GM18868 (cell line): ENCODE results near the gene CHCHD3.

Experiments used
- ATAC-seq: cut with Tn5 transposase; IDR thresholded peaks from one replicate; pipeline ENCODE4 v1.9.1; 2021; ENCODE audit warnings: mild to moderate bottlenecking, moderate library complexity; ENCODE audit not compliant: unreplicated experiment

Gene CHCHD3

DNA sequence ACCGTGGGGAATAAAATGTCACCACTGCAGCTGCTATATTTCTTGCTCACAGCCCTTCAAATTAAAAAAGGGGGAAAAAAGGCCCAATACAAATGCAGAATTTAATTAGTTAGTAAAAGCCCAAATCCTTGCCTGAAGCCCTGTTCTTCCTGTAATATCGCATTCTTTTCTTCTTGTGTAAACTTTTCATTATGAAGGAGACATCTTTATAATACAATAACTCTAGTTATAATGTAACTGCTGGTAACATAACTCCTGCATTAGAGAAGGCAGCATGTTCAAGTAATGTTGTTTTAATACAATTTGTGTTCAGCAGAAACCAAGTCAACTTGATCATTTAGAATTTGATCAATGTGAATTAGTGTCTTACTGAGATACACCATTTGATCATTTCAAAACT is 250.9 kb downstream of the CHCHD3 start:
- no peak for ATAC-seq

DNA sequence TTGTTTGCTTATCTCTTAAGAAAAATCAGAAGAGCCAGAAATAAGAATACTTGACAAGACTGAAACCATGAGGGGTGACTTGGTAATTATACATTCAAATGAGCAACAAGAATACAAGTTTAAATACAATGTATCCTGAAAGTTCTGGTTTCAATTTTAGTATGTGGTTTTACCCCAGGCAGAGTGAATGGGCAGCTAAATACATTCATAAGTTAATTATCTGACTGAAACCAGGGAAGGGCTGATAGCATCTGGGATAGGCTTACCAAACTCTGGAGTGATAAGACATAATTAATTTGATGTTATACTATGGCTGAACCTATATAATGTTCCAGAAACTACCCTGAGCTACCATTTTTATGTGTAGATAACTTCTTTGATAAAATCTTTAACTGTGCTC is 253.4 kb downstream of the CHCHD3 start:
- ATAC-seq: no peak

DNA sequence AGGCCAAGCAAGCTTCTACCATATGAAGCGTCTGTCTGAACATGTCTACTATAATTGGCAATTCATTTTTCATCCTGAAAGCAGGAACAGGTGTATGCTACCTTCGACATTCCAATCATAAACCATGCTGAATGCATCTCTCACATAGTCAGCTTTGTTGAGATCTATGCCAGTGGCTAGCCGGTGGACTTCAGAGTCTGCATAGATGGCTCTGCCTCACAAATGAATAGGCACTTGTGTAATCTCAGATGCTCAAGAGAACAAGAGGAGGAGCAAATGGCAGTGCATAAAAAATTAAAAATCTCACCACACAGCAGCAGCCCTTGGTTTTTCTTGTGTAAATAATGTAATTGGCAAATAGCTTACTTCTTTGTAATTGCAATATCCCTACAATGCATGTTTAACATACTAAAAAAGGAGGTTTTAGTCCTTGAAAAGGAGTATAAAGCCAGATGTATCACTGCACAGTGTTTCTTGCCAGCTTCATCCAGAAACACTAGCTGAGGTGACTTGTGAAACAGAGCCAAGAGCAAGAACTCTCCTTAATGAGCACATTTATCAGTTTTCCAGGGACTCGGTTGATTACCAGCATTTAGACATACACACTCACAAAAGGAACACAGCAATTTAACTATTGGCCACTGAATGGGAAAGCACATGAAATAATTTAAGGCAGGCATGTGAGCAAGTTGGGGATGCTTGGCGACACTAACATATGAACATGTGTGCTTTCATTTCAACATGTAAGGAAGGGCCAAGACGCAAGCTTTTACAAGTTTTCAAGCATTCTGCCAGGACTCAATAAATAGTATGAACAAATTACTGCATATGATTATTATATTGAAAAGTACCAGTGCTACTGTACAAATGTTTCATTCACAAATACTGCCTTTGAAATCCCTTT is 255.7 kb downstream of the CHCHD3 start:
- no peak for ATAC-seq

DNA sequence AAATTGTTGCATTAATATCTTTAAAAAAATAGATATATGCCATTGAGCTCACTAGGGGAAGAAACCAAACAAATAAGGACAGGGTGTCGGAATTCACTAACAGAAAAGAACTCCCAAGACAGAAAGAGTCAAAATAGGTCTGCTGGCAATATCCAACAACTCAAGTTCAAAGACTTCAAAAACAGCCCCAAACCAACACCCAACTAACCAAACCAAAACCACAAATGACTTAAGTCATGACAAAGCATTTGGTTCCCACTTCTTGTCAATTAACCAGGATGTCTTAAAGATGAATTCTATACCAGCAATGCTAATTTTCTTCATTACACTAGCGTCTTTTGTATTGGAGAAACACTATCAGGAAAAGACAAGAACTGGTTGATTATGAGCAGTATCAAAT is 256.7 kb downstream of the CHCHD3 start:
- ATAC-seq: no peak

DNA sequence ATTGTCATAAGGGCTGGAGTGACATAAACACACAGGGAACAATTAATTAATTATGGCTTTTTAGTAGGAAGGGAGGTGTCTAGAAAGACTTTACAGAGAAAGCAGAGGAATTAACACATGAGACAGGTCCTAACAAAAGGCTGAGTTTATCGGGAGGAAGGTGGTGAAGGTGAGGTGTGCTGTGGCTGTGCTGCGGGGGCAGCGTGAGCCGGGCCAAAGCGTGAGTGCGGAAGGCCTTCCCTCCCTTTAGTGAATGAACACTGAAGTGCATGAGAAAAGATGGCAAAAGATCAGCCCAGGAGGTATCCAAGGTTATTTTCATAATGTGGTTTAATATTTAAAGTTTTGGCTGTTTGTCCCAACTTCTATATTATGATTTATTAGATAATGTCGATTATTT is 262.2 kb downstream of the CHCHD3 start:
- ATAC-seq: no peak

DNA sequence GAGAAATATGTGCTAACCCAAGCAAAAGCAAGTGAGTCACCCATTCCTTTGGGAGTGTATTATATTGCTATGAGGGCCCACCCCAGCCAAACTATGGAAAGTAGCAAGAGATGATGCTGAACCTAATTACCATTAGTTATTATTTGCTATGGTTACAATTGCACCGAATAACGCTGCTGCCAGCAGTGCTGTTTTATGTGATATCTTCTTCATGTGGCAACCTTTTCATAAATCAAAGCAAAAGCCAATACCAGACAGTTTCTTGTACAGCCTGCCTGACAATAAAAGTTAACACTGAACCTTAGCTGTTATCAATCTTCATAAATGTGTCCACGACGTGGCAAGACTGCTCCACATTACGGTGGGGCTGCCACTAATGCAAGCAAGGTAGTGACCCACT is 263.9 kb downstream of the CHCHD3 start:
- no peak for ATAC-seq

DNA sequence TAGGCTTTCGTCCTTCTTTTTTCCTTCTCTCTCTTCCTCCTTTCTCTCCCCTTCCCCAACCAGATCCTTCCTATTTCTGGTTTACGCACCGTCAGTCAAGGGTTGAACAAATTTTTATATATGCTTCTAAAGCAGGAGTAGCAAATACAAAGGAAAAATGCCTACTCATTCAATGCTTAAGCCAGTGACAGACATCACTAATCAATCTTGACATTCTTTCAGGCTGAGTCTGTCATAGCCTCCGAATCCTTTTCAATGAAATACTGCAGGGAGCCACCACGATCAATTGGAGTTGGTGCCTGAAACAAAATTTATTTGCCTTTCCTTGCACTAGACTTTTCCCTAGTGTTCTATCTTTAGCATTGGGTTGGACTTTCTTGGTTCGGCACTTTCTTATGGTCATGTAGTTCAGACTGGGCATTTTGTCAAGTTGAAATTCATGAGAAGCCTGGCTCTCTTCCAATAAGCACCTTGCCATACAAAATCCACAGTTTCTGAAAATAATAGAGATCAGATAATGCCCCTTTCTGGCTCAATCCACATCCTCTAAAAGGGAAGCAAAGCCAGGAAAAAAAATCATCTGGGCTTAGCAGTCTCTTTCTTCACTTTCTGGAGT is 266.1 kb downstream of the CHCHD3 start:
- no peak for ATAC-seq

DNA sequence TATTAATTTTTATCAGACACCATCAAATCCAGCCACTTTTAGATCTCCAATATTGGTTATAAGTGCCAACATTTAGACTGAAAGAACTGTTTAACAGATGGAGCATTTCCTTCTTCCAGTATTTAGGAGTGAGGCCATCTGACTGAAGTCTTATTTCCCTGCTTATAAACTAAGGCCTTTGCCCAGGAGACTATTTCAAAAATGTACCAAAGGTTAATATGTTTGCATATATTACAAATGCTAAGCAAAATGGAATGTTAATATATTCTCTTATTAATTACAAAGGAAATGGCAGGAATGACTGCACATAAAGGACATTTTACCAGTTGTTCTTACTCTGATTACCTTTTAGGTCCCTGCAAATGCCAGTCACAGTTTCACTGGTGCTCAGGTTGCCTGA is 266.8 kb downstream of the CHCHD3 start:
- ATAC-seq: no peak

DNA sequence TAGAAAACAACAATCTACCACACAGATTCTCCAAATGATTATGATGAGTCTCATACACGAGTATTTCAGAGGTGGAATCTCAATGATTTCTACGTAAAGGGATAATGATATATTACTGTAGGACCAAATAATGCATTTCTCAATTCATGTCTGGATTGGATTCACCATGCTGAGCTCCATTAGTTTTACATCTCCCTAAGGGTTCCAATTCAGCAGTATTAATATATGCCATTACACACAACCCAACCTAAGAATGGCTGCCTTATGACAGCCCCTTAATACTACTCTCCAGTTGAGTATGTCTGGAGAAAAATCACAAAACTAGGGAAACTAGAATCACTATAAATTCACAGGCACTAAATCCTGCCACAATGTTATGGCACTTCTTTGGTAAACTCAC is 271.3 kb downstream of the CHCHD3 start:
- no peak for ATAC-seq

DNA sequence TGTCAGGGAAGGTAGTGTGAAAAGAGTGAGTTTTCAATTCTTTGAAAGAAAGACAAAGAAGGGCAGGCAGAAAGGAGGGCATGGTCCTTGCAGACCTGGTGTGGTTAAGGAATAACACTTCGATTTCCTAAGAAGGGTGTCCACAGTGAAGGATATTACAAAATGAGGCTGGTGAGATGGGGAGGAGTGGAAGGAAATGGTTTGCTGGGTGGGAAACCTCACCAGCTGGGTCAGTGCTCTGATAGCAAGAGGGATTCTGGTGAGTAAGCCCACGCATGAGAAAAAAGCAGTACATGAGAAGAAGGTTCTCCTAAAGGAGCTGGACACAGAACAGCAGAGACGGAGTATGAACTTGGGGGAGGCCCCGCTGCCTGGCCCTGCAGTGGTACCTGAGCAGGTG is 275.1 kb downstream of the CHCHD3 start:
- no peak for ATAC-seq

DNA sequence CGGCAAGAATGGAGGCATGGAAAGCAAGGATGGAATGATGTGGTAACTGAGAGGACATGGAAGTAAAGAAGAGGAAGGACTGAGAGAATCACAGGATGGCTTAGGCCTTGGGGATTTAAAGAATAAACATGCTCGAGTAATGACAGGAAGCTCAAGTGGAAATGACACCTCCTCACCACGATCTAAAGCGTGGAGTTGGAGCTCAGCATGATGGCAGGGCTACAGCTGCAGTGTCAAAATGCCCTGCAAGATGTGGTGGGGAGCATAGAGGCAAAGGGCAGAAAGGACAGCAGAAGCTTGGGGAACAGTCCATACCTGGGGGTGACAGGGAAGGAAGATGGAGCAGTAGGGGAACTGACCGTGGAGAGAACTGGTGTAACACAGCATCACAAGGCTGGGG is 276.1 kb downstream of the CHCHD3 start:
- no peak for ATAC-seq

DNA sequence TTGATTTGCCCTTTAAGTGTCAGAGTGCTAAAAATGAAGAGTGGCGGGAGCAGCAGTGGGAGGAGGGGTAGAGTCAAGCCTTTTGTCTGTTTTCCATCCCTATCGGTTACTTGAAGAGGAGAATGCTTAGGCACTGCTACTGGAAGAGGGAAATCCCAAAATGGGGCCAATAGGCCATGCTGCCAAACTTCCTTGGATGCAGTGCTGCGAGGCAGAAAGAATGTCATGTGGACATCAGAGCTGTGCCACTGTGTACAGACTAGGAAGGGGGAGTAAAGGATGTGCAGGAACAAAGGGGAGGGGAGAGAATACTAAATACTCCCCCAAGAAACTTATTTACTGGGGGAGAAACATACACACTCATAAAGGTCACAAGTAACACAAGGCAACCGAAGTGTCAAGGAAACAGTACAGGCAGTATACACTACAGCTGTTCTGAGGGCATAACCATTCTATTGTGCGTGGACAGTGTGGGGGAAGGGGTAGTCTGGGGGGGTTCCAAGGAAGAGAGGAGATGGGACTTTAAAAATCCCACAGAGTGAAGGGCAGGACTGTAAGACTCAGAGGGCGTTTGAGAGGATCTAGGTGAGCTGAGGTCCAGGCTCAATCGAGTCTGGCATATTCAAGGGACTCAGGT is 276.9 kb downstream of the CHCHD3 start:
- no peak for ATAC-seq

DNA sequence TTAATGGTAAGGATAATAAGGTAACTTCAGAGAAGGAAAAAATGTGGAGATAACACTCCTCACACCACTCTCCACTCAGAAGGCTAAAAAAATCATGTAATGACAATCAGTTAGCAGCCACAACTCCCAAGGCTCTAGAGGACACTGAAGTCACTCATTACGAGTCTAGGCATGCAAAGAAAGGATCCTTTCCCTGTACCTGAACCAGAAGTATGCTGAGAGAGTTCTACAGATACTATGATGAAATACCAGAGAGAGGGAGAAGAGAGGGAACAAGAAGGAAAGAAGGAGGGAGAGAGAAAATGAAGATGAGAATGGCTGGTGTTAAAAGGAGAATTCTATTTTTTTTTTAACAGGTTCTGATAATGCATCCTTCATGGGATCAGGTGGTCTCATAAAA is 281.4 kb downstream of the CHCHD3 start:
- no peak for ATAC-seq

DNA sequence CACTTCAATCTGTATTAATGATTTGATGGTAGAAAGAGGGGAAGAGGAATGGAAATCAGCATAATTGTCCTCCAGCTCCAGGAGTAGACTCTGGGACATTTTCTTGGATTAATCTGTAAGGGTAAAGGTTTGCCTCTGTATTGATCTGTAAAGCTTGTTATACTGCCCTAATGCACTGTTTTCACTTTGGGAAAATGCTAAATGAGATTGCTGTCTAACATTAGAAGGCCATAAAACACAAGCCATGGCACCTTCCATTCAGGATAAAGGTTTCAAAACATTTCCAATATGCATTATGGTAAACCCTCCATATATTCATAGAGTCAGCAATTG is 282.8 kb downstream of the CHCHD3 start:
- no peak for ATAC-seq

DNA sequence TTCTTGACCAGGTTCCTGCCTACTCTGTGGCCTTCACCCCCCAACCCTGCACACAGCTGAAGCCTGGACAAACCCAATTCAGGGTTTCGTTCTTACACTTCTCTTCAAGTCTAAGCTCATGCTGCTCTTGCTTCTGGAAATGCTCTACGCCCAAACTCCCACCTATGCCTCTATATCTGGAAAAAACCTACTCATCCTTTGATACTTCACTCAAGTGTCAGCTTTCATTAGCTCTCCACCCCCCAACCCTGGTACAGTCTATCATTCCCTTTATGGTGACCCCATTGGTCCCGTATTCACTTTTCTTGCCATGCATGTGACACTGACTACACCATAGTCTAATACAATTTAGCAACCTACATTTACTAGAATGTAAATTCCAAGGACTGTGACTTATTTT is 284.7 kb downstream of the CHCHD3 start:
- ATAC-seq: no peak

DNA sequence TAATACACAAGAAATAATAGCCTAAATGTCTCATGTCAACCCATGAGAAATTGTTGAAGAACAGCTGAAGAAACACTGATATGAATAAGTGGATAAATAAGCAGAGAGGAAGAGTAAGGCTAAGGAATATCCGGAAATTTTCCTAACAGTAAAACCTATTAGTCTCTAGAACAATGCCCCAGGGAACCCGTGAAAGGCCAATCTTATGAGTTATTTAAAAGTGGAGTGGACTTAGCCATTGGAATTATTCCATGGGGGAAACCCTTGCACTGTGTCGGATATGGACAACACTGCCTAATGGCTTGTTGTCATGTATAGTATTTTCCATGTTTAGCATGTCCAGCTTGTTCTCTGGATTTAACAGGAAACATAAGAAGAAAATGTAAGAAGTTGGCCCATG is 288.4 kb downstream of the CHCHD3 start:
- ATAC-seq: no peak

DNA sequence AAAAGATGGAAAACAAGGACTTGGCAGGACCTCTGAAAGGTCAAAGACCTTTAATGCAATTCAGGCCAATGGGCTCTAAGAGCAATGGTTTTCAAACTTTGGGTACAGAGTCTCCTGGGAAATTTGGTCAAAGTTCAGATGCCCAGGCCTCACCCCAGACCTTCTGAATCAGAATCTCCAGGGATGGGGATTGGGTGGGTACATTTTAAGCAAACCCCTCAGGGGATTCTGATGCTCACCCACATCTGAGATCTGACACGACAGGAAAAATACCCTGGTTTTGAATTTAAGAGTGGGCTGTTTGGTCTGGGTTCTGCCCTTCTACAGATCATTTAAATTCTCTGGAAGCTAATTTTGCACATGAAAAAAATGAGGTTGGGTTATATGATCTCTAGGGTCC is 290.9 kb downstream of the CHCHD3 start:
- no peak for ATAC-seq

DNA sequence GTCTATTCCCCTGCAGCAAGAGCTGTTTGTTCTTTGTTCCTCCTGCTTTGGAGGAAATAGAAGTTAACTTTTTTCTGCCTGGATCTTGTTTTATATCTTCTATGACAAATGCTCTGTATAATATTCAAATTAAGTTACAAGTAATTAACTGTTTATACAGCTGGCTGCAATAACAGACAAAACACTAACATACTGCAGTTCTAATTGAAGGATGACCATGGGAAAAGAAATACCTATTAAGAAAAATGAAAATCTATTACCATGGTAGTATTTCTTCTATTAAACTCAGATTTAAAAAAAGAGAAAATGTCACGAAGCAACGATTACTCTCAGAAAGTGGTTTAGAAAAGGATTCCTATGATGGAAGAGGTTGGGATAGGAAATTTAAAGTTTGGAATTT is 291.8 kb downstream of the CHCHD3 start:
- no peak for ATAC-seq

DNA sequence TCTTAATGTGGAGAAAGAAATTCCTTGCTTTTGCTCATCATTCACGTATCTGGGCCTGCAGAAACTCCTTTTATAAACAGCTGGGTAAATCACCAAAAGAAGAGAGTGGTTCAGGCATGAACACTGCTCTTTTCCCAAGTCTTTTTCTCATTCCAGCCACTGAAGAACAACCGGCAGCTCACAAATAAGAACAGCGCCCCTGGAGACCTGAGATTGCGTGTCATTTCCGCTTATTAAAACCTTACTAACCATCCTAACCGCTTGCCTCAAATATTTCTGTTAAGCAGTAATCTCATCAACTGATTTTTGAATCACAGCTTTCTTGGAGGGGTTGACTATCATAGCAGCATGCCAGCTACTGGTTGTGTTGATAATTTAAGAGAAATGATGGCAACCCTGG is 292.6 kb downstream of the CHCHD3 start:
- ATAC-seq: no peak

DNA sequence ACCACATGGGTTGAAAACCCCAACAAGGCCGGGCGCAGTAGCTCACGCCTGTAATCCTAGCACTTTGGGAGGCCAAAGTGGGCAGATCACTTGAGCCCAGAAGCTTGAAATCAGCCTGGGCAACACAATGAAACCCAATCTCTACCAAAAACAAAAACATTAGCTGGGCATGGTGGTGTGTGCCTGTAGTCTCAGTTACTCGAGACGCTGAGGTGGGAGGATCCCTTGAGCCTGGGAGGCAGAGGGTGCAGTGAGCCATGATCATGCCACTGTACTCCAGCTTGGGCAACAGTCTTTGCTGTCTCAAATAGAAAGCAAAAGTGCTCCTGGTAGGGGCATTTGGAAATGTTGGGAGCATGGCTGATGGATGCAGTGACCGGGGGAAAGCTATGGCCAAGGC is 296.0 kb downstream of the CHCHD3 start:
- no peak for ATAC-seq

DNA sequence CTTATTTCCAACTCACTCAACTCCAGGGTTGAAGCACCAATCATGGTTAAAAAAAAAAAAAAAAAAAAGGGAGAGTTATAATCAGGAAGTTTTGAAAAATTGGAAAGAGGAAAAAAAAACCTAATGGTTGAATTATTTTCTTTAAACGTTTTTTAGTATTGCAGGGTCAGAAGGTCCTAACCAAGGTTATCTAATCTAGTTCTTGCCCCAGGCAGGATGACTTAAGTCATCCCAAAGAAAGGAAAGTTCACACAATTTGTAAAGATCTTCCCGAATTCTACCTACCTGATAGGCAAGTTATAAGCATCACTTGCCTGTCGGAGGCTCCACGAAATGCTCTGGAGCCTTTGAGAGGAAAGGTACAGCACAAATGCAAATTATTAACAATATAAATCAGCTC is 297.5 kb downstream of the CHCHD3 start:
- ATAC-seq: no peak

DNA sequence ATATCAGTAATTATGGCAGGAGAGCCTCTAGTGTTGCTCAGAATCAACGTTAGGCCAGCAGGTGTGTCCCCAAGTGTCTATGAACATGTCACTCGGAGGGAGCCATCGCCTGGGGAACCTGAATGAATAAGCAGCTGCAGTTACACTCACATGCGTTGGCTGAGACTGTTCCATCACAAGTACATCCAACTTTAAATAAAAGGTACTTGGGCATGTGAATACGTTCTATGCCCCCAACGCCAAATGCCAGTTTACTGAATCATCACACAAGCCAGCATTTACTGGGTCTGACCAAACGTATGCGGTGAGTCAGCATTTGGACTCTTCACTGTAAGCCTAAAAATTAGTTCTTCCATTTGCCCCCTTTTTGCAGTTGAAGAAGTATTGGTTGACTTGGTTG is 298.1 kb downstream of the CHCHD3 start:
- ATAC-seq: no peak
